Panc1 (cell line): Measurements from ENCODE around the gene CHN1. TPM values are rescaled to one million over a fixed set of nuclear protein-coding genes. Genes with fewer than 3 reads are reported as not detected.
A peak's percentile ranks its signal among the peaks of the same experiment; 100 is the strongest.

Experiments
- ATAC-seq: fragments of 200-7000 bp; cut with Tn5 transposase; 2 replicates; pipeline ENCODE4 v1.9.1; 2020; ENCODE audit warnings: mild to moderate bottlenecking, moderate library complexity
- BruUV-seq: library from RNA; stranded (reverse); fragments of 400-500 nt; replicated peaks from 2 replicates; lab custom pipeline; 2021; lab: Mats Ljungman, UMichigan
- CTCF ChIA-PET: fragments of 300-600 bp; sonication (Branson Sonifier 250); formaldehyde crosslinking; loops from one replicate; lab custom pipeline; 2022; ENCODE audit warnings: antibody characterized with exemption; lab: Charles Lee
- POLR2A ChIA-PET: fragments of 300-600 bp; sonication (Branson Sonifier 250); formaldehyde crosslinking; loops from one replicate; lab custom pipeline; 2022; ENCODE audit warnings: antibody characterized with exemption; lab: Charles Lee
- DNase-seq: peaks from one replicate; pipeline ENCODE4 v3.0.0-alpha.2; 2010; ENCODE audit warnings: low read depth, low spot score
- H3K27ac ChIP-seq: 2 replicates; pipeline ENCODE4 v1.5.1; 2011; ENCODE audit warnings: mild to moderate bottlenecking, low read length, inconsistent platforms
- H3K27me3 ChIP-seq: fragments of 200-500 bp; sonication (Bioruptor generic); 2 replicates; pipeline ENCODE4 v1.6.0; 2014; ENCODE audit warnings: low read length, inconsistent platforms; ENCODE audit not compliant: control insufficient read depth, insufficient read depth
- H3K36me3 ChIP-seq: fragments of 200-500 bp; sonication (Bioruptor generic); 2 replicates; pipeline ENCODE4 v1.5.1; 2014; ENCODE audit warnings: inconsistent platforms, mild to moderate bottlenecking, low read length, moderate library complexity; ENCODE audit not compliant: control insufficient read depth, insufficient read depth
- H3K4me1 ChIP-seq: 2 replicates; pipeline ENCODE4 v1.5.1; 2011; ENCODE audit warnings: inconsistent platforms, mild to moderate bottlenecking, low read length, moderate library complexity; ENCODE audit not compliant: control insufficient read depth, insufficient read depth
- H3K4me3 ChIP-seq, 2 experiments: 2 replicates each; pipeline ENCODE4 v1.5.1; 2011 to 2012; ENCODE audit warnings: low read depth in 2 of 2, low read length in 2 of 2, mild to moderate bottlenecking in 2 of 2, inconsistent platforms in 1 of 2, moderate library complexity in 1 of 2
- H3K9me3 ChIP-seq: fragments of 200-500 bp; sonication (Bioruptor generic); 2 replicates; pipeline ENCODE4 v1.5.1; 2014; ENCODE audit warnings: low read depth, mild to moderate bottlenecking, inconsistent platforms, low read length, moderate library complexity; ENCODE audit not compliant: control insufficient read depth, insufficient read depth
- CTCF ChIP-seq: fragments of 450-650 bp; IDR thresholded peaks from 2 replicates; pipeline ENCODE4 v1.5.1; 2017; ENCODE audit warnings: mild to moderate bottlenecking
- POLR2AphosphoS5 ChIP-seq: IDR thresholded peaks from 2 replicates; pipeline ENCODE4 v1.6.1; 2012; ENCODE audit warnings: mild to moderate bottlenecking, low read depth, low read length, moderate library complexity
- SIN3A ChIP-seq: IDR thresholded peaks from 2 replicates; pipeline ENCODE4 v1.6.1; 2012; ENCODE audit warnings: low read depth, mild to moderate bottlenecking, low read length, moderate library complexity, borderline replicate concordance; ENCODE audit not compliant: insufficient read depth
- TCF7L2 ChIP-seq: IDR thresholded peaks from 2 replicates; pipeline ENCODE4 v1.6.1; 2011; ENCODE audit warnings: mild to moderate bottlenecking, low read depth, low read length, inconsistent platforms
- in situ Hi-C: cut with HindIII; loops from 2 replicates; pipeline ENCODE4 v1.10.0; 2016; ENCODE audit warnings: low sequenced_read_pairs, low pct_unique_long_range_greater_than_20kb
- intact Hi-C: fragments of 100-400 bp; cut with micrococcal nuclease; formaldehyde crosslinking; loops from one replicate; pipeline ENCODE4 v1.10.0; 2022; ENCODE audit not compliant: unreplicated experiment
- total RNA-seq: library from RNA; stranded (reverse); gene quantifications from one replicate; pipeline ENCODE4 v1.2.1, GENCODE V29; 2021; ENCODE audit not compliant: unreplicated experiment
- TF ChIP-seq, protein P1 (sequence below), 2 experiments: IDR thresholded peaks; 2 replicates each; pipeline ENCODE4 v1.6.1; 2011 to 2012; ENCODE audit warnings: low read depth in 2 of 2, control low read depth in 1 of 2, low read length in 1 of 2, mild to moderate bottlenecking in 1 of 2, moderate library complexity in 1 of 2; ENCODE audit not compliant: insufficient read depth in 1 of 2

CHN1 gene
- total RNA-seq, 1 experiment from 2014 or later: 20.8 TPM

GRCh38 chr2:174846941-174847938 lies 157.9 kb downstream of the CHN1 start:
- Histone ChIP-seq H3K4me1 (peaks cover 4% of the 10 kb centered on the region; the same call in 1 of the 2 replicates), H3K4me3 (peak overlapping the region in 1 of 2 experiments; percentile 15; a peak in 1 of 4 replicates), H3K9me3 (no peaks in the 10 kb centered on the region), H3K36me3 (no peaks in the 10 kb centered on the region), H3K27ac (no peak overlapping the region), H3K27me3 (no peaks in the 10 kb centered on the region)
- 0 out of 2 replicates have a peak, but pooled peaks have one; percentile 62 for ATAC-seq
- DNase-seq: no peak
- CTCF ChIA-PET: interaction anchor here (0.6 kb wide), 1 partner anchor 13 kb away, joined by 3 read pairs; no protein-coding TSS in a partner anchor
- intact Hi-C loops (no loop called here), in situ Hi-C loops (no loop called here)
- no peak for TF ChIP-seq SIN3A
- no peak for TF ChIP-seq POLR2AphosphoS5
- TF ChIP-seq, protein P1, sequence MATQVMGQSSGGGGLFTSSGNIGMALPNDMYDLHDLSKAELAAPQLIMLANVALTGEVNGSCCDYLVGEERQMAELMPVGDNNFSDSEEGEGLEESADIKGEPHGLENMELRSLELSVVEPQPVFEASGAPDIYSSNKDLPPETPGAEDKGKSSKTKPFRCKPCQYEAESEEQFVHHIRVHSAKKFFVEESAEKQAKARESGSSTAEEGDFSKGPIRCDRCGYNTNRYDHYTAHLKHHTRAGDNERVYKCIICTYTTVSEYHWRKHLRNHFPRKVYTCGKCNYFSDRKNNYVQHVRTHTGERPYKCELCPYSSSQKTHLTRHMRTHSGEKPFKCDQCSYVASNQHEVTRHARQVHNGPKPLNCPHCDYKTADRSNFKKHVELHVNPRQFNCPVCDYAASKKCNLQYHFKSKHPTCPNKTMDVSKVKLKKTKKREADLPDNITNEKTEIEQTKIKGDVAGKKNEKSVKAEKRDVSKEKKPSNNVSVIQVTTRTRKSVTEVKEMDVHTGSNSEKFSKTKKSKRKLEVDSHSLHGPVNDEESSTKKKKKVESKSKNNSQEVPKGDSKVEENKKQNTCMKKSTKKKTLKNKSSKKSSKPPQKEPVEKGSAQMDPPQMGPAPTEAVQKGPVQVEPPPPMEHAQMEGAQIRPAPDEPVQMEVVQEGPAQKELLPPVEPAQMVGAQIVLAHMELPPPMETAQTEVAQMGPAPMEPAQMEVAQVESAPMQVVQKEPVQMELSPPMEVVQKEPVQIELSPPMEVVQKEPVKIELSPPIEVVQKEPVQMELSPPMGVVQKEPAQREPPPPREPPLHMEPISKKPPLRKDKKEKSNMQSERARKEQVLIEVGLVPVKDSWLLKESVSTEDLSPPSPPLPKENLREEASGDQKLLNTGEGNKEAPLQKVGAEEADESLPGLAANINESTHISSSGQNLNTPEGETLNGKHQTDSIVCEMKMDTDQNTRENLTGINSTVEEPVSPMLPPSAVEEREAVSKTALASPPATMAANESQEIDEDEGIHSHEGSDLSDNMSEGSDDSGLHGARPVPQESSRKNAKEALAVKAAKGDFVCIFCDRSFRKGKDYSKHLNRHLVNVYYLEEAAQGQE (IDR thresholded peaks at IDR 0.05; ENCODE audit: insufficient read depth in 1 of 2, low read depth in 2 of 2, low read length in 1 of 2): no peak
- TF ChIP-seq TCF7L2: no peak
- no peak for TF ChIP-seq CTCF
- POLR2A ChIA-PET: interaction anchor here (0.7 kb wide), 1 partner anchor 9 kb away, joined by 4 read pairs; no protein-coding TSS in a partner anchor
- BruUV-seq: no TSS peak

DNA sequence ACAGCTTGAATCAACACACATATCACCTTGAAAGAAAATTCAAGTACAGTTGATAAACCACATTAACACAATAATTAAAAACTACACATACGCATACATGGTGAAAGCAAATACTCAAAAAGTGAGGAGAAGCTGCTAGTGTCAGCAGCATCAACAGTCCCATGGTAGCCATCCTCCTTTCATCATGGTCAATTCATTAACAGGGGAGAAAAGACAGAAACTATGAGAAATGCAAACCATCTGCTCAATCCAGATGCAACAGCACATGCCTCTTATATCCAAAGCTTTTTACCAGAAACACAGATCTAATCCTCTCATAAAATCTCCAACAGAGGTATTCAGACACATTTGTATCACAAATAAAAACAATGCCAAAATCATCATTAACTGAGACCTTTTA lies 159.0 kb downstream of the CHN1 start:
- intact Hi-C loops (no loop called here), in situ Hi-C loops (no loop called here)
- H3K4me1 ChIP-seq: peaks cover 4% of the 10 kb centered on the region; the same call in 1 of the 2 replicates
- ATAC-seq (no peak), DNase-seq (no peak)
- no TSS peak for BruUV-seq
- no peaks in the 10 kb centered on the region for H3K36me3 ChIP-seq
- CTCF ChIA-PET: no interaction called here
- no peak overlapping the region; a peak in 1 of 4 replicates for H3K4me3 ChIP-seq
- no peaks in the 10 kb centered on the region for H3K27me3 ChIP-seq
- POLR2A ChIA-PET: no interaction called here
- no peak overlapping the region for H3K27ac ChIP-seq
- TF ChIP-seq, protein P1 (IDR thresholded peaks at IDR 0.05; ENCODE audit: insufficient read depth in 1 of 2, low read depth in 2 of 2, low read length in 1 of 2): no peak
- no peak for TF ChIP-seq POLR2AphosphoS5
- no peak for TF ChIP-seq CTCF
- no peak for TF ChIP-seq SIN3A
- no peak for TF ChIP-seq TCF7L2
- H3K9me3 ChIP-seq: no peaks in the 10 kb centered on the region
